Measurements from ENCODE around the gene C4B.
"Not testable (repeated sequence)": the region's sequence is repeated elsewhere in the genome, so short reads cannot be mapped to it uniquely, and the experiment has no call there.

The C4B gene

GRCh38 chr6:31981744-31982143 is 32.9 kb upstream of the C4B start, which contains the start of gene C4A:
C4A (plus strand) TSS chr6:31982057; CDS start chr6:31982108, 51 bp downstream.
- DNase-seq (ENCODE audit: low spot score): not testable (repeated sequence)

DNA sequence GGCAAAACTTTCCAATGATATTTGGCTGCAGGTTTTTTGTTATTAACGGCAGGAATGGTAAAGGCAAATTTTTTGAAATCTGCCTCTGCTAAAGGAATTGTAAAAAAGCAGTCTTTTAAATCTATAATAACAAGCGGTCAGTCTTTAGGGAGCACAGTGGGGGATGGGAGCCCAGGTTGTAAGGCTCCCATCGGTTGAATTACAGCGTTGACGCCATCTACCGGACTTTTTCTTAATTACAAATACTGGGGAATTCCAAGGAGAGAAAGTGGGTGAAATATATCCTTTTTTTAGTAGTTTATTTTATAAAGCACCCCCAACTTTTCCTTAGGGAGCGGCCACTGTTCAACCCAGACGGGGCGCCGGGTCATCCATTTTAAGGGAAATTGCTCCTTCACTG is 25.2 kb upstream of the C4B start:
- not testable (repeated sequence) for DNase-seq (ENCODE audit: low spot score)

- DNase-seq (ENCODE audit: low spot score): not testable (repeated sequence)
These were observed 20.2 kb upstream of the C4B start for GRCh38 chr6:31994421-31994820.

DNA sequence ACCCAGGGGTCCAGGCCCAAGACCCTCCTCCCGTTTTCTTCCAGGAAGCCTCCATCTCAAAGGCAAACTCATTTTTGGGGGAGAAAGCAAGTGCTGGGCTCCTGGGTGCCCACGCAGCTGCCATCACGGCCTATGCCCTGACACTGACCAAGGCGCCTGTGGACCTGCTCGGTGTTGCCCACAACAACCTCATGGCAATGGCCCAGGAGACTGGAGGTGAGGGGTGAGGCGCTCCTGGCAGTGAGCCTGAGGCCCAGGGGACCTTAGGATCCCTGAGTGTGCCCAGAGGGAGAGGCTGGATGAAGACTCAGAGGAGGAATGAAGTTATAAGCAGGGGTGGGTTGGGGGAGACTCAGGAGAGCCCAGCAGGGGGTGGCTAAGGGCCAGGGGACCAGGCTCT is 18.2 kb upstream of the C4B start:
- DNase-seq (ENCODE audit: low spot score): not testable (repeated sequence)

- not testable (repeated sequence) for DNase-seq (ENCODE audit: low spot score)
These were observed 11.9 kb upstream of the C4B start for GRCh38 chr6:32002546-32003268.

DNA sequence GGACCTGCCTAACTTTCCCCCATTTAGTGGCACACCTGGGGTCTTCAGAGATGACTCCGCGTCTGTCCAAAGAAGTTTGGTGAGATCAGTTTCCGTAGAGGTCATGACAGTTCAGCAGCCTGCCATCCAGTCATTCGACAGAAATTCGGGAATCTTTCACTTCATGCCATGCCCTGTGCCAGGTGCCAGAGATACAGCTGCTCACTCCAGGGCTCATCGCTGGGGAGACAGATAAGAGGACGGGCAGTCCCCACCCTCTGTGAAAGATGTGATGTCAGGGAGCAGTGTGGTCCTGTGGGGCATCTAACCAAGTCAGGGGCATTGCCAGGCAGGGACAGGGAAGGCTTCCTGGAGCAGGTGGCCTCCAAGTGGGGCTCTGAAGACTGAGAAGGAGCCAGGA is 11.3 kb upstream of the C4B start:
- DNase-seq (ENCODE audit: low spot score): not testable (repeated sequence)

DNA sequence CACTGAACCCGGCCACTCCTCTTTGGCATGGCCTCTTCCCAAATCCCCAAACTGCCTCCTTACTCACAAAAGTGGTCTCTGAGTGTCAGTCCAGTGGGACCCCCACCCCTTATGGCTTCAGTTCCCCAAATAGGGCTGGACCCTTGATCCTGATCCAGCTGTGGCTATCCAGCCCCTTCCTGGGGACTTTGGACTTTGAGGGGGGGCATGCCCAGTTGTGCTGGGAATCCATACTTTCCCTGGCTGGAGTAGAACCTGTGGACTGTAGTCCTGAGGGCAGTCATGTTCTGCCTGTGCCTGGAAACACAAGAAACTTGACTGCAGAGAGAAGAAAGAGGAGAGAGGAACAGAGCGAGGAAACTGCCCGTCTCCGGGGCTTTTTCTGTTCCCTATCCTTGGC is 10.2 kb upstream of the C4B start:
- DNase-seq (ENCODE audit: low spot score): not testable (repeated sequence)

DNA sequence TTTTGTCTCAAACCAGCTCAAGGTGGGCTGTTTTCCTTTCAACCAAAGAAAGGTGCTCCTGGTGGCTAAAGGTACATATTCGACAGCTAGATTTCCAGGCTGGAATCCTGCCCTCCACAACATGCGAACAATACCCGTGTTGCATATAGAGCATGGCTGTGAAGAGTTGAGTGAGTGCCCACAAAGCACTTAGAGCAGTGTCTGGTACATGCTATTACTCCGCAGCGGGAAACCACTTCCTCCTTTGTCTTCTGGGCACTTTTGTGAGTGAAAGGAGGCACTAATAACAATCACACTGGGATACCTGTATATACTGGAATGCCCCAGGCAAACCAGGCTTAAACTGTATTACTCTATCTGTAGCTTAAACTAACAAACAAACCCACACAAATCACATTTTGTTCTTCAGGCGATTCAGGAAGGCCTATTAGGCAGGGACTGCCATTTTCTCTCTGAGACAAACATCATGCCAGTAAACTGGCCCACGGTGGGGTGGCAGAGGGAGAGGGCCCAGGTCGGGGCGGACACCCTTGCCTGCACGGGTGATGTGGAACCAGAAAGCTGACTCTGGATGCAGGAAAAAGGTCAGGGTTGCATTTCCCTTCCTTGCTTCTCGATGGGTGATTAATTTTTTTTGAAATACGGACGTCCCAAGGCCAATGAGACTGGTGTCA is 9.6 kb upstream of the C4B start:
- DNase-seq (ENCODE audit: low spot score): not testable (repeated sequence)

DNA sequence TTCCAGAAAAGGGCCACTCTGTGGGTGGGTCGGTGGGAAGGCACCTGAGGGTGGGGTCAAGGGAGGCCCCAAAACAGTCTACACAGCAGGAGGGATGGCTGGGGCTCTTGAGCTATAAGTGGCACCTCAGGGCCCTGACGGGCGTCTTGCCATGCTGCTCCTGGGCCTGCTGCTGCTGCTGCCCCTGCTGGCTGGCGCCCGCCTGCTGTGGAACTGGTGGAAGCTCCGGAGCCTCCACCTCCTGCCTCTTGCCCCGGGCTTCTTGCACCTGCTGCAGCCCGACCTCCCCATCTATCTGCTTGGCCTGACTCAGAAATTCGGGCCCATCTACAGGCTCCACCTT is 9.1 kb upstream of the C4B start:
- not testable (repeated sequence) for DNase-seq (ENCODE audit: low spot score)

- DNase-seq (ENCODE audit: low spot score): not testable (repeated sequence)
These were observed 8.5 kb upstream of the C4B start for GRCh38 chr6:32005991-32006529.

- not testable (repeated sequence) for DNase-seq (ENCODE audit: low spot score)
These were observed 7.5 kb upstream of the C4B start for GRCh38 chr6:32007086-32007485.

DNA sequence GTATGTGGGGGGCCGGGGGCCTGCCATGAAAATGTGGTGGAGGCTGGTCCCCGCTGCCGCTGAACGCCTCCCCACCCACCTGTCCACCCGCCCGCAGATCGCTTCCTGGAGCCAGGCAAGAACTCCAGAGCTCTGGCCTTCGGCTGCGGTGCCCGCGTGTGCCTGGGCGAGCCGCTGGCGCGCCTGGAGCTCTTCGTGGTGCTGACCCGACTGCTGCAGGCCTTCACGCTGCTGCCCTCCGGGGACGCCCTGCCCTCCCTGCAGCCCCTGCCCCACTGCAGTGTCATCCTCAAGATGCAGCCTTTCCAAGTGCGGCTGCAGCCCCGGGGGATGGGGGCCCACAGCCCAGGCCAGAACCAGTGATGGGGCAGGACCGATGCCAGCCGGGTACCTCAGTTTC is 6.6 kb upstream of the C4B start:
- DNase-seq (ENCODE audit: low spot score): not testable (repeated sequence)

DNA sequence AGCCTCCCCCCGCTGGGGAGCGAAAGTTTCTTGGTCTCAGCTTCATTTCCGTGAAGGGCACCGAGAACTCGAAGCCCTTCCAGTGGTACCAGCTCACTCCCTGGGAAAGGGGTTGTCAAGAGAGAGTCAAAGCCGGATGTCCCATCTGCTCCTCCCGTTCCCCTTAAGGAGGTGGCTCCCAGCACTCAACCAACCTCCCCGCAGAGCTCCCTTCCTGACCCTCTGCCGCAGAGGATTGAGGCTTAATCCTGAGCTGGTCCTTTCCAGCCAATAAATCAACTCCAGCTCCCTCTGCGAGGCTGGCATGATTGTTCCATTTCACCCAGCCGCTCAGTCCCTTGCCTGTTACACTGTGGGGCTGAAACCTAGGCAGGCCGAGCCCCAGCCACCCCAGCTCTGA is 6.0 kb upstream of the C4B start:
- not testable (repeated sequence) for DNase-seq (ENCODE audit: low spot score)

DNA sequence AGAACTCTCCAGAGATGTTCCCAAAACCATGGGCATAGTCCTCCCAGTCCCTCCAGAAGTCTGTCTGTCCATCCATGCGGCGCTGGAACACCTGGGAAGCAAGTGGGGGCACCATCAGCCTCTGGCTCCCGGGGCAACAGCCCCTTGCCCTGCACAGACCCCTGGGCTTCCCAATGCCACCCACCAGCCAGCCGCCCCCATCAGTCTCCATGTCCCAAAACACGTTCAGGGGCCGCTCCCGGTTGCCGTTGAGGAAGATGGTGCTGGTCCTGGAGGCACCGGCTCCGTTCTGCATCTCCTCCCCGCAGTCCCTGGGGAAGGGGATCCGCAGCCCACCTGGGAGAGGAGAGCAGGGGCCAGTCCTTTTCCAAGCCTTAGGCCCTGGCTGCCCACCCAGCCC is 5.1 kb upstream of the C4B start:
- DNase-seq (ENCODE audit: low spot score): not testable (repeated sequence)

GRCh38 chr6:32010856-32011530 is 3.6 kb upstream of the C4B start:
- DNase-seq (ENCODE audit: low spot score): not testable (repeated sequence)

GRCh38 chr6:32012941-32013617 is 1.5 kb upstream of the C4B start:
- DNase-seq (ENCODE audit: low spot score): not testable (repeated sequence)

DNA sequence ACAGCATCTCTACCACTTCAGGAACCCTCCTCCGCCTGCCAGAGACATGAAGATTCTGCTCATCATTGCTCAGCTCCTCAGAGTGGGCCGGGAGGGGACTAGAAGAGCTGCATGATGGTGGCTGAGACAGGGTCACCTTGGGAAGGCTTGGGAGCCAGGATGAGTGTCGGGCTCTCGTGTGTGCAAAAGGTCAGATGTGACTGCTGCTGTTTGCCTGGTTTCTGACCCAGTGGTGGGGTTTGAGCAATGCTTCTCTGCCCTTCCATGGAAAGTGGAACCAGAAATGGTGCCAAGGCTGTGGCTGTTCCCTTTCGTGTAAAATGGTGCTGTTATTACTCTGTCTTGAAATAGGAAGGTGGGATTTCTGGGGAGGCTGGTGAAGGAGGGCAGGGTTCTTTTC is 857 bp upstream of the C4B start:
- DNase-seq (ENCODE audit: low spot score): not testable (repeated sequence)

- DNase-seq (ENCODE audit: low spot score): not testable (repeated sequence)
These were observed 7.5 kb downstream of the C4B start for GRCh38 chr6:32022100-32022499.

DNA sequence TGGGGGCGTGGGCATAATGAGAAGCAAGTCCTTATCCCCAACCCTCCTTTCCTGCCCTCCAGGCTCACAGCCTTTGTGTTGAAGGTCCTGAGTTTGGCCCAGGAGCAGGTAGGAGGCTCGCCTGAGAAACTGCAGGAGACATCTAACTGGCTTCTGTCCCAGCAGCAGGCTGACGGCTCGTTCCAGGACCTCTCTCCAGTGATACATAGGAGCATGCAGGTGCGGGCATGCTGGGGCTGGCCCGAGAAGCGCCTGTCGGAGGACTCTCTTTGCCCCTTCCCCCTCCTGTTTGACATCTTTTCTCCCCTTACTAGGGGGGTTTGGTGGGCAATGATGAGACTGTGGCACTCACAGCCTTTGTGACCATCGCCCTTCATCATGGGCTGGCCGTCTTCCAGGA is 14.0 kb downstream of the C4B start:
- DNase-seq (ENCODE audit: low spot score): not testable (repeated sequence)

GRCh38 chr6:32029553-32029952 is 15.0 kb downstream of the C4B start:
- DNase-seq (ENCODE audit: low spot score): not testable (repeated sequence)

DNA sequence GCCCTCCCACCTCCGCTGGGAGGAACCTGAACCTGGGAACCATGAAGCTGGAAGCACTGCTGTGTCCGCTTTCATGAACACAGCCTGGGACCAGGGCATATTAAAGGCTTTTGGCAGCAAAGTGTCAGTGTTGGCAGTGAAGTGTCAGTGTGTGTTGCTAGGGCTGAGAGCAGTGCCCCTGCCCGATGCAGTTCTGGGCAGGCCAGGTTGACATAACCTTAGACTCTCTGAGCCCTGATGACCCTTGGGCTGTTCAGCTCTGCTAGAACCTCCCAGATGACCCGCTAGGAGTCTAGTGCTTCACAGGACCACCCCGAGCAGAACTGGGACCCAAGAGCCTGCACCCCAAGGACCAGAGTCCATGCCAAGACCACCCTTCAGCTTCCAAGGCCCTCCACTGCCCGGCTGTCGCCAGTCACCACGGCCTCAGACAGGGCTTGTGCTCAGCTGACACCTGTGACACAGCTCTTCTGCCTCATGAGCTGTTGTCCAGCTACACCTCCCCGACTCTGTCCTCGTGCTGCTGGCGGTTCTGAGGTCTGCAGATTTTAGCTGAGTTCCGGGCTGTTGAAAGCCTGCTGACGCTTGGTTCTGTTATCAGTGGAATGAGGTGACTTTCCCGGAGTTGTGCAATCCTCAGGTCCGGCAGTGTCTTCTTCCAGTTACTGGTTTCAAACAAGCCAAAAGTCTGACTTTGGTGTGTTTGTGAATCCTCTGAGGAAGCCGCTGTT is 20.9 kb downstream of the C4B start:
- DNase-seq (ENCODE audit: low spot score): not testable (repeated sequence)

Measured in CD4-positive, alpha-beta T cell treated with Interleukin-15 for 4 hours (primary cell).